Epithelial cell of esophagus (primary cell): ENCODE measurements around the gene DUS2.

Source experiments
- DNase-seq: peaks from one replicate; pipeline ENCODE4 v3.0.0; 2010; ENCODE audit warnings: low read depth
- H3K4me3 ChIP-seq: 2 replicates; pipeline ENCODE4 v1.5.1; 2011; ENCODE audit warnings: mild to moderate bottlenecking, low read length, control low read depth
- TF ChIP-seq, protein P1 (sequence below): IDR thresholded peaks from 2 replicates; pipeline ENCODE4 v1.5.1; 2011; ENCODE audit warnings: low read depth, mild to moderate bottlenecking, low read length, control low read depth, inconsistent platforms; ENCODE audit not compliant: insufficient read depth; ENCODE audit errors: missing control alignments

Gene DUS2

DNA sequence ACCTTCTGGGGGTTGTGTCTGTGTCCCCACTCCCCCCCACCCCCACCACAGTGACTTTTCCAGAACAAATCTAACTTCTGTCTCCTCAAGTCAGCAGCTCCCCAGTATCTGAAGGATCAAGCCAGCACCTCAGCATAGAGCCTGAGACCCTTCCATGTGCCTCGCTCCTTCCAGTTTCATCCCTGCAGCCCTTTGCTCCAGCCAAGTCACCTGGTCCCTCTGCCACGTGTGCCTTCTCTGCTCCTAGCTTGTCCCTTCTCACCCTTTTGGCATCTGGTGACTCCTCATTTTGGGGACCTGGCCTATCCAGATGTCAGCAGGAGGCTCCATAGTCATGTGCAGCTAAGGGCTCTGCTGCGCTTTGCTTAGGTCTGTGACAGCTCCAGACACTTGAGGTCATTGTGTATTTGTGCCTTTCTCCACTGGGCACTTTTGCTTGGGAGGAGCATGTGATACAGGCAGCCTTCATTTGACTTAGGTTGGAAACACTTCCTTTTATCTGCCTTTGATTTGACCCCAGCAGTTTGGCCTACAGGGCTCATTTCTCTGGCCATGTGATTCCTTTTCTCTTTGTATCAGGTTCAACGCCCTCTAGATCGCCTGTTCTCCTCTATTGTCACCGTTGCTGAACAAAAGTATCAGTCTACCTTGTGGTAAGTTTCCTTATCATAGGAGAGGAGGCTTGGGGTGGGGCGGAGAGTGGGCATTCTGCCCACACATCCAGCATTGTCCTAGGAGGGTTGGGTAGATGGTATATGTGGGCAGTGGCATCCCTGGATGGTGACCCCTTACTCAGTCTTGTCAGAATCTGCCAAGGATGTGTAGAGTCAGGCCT lies 55.0 kb downstream of the DUS2 start:
- TF ChIP-seq, protein P1, sequence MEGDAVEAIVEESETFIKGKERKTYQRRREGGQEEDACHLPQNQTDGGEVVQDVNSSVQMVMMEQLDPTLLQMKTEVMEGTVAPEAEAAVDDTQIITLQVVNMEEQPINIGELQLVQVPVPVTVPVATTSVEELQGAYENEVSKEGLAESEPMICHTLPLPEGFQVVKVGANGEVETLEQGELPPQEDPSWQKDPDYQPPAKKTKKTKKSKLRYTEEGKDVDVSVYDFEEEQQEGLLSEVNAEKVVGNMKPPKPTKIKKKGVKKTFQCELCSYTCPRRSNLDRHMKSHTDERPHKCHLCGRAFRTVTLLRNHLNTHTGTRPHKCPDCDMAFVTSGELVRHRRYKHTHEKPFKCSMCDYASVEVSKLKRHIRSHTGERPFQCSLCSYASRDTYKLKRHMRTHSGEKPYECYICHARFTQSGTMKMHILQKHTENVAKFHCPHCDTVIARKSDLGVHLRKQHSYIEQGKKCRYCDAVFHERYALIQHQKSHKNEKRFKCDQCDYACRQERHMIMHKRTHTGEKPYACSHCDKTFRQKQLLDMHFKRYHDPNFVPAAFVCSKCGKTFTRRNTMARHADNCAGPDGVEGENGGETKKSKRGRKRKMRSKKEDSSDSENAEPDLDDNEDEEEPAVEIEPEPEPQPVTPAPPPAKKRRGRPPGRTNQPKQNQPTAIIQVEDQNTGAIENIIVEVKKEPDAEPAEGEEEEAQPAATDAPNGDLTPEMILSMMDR = no peak
- no peak for DNase-seq
- H3K4me3 ChIP-seq = no peak overlapping the region

DNA sequence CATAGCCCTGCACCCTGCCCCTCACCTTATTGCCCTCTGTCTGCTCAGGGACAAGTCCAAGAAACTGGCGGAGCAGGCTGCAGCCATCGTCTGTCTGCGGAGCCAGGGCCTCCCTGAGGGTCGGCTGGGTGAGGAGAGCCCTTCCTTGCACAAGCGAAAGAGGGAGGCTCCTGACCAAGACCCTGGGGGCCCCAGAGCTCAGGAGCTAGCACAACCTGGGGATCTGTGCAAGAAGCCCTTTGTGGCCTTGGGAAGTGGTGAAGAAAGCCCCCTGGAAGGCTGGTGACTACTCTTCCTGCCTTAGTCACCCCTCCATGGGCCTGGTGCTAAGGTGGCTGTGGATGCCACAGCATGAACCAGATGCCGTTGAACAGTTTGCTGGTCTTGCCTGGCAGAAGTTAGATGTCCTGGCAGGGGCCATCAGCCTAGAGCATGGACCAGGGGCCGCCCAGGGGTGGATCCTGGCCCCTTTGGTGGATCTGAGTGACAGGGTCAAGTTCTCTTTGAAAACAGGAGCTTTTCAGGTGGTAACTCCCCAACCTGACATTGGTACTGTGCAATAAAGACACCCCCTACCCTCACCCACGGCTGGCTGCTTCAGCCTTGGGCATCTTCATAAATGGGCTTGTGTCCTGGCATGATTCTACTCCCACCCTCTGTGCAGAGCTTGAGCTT lies 55.8 kb downstream of the DUS2 start:
- DNase-seq = no peak
- TF ChIP-seq, protein P1 = no peak
- H3K4me3 ChIP-seq = no peak overlapping the region

- TF ChIP-seq, protein P1 = no peak
- no peak for DNase-seq
- no peak overlapping the region for H3K4me3 ChIP-seq
These were observed 56.2 kb downstream of the DUS2 start for GRCh38 chr16:68079376-68079625.

DNA sequence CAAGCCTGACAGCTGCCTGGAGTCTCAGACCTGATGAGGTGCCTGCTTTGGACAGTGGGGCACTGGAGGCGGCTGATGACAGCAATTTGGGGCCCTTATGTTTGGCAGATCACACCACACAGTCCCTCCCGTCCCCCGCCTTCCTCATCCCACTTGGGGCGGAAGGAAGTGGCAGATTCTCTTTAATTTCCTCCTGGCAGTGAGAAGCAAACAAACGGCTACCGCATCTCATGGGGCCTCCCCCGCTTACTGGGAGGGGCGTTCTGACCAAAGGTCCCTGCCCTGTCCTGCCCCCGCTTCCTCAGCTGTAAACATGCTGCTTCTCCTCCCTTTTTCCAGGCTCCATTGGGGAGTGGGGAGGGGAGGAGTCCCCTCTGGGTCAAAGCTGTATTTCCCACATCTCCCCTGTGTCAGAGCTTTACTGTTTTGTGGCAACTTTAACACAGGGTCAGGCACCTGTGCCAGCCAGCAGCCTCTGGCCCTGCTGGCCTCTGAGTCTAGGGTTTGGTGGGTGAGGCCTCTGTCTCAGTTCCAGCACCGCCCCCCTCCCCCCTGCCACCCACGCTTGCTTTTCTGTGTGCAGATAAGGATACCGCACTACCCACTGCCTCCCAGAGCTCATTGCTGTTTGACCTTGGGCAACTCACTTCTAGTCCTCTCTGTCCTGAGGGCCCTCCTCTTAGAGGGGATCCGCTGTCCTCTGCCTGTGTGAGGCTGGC lies 56.7 kb downstream of the DUS2 start:
- DNase-seq = no peak
- no peak overlapping the region for H3K4me3 ChIP-seq
- TF ChIP-seq, protein P1 = no peak

- TF ChIP-seq, protein P1 = no peak
- no peak overlapping the region for H3K4me3 ChIP-seq
- no peak for DNase-seq
These were observed 59.0 kb downstream of the DUS2 start for GRCh38 chr16:68081861-68082628.

GRCh38 chr16:68082629-68083238 lies 59.6 kb downstream of the DUS2 start:
- no peak for DNase-seq
- TF ChIP-seq, protein P1 = no peak
- H3K4me3 ChIP-seq = no peak overlapping the region
